ENCODE results near the gene NRARP. TPM values are rescaled to one million over a fixed set of nuclear protein-coding genes. Genes with fewer than 3 reads are reported as not detected.

NRARP gene
- polyA plus RNA-seq, 1 experiment = 0.22 TPM

GRCh38 chr9:137320555-137321384 lies 18.7 kb upstream of the NRARP start:
- CTCF ChIA-PET = no interaction called here
- Histone ChIP-seq H3K9me3 (ENCODE audit: control insufficient read depth, insufficient read depth, low read length) (peaks cover 9% of the 10 kb centered on the region; the same call in 1 of the 2 replicates), H3K4me3 (ENCODE audit: low read depth, low read length) (no peak overlapping the region), H3K27ac (ENCODE audit: low read depth, low read length) (no peak overlapping the region), H3K27me3 (ENCODE audit: control insufficient read depth, insufficient read depth, low read length) (no peaks in the 10 kb centered on the region)
- POLR2A ChIA-PET = no interaction called here
- DNase-seq (ENCODE audit: low read depth, low spot score) = no peak
- no peak for TF ChIP-seq CTCF (IDR thresholded peaks at IDR 0.05; ENCODE audit: low read depth, low read length)

GRCh38 chr9:137319739-137320551 lies 17.9 kb upstream of the NRARP start:
- DNase-seq (ENCODE audit: low read depth, low spot score) = no peak
- Histone ChIP-seq H3K9me3 (ENCODE audit: control insufficient read depth, insufficient read depth, low read length) (peaks cover 9% of the 10 kb centered on the region; the same call in 1 of the 2 replicates), H3K4me3 (ENCODE audit: low read depth, low read length) (no peak overlapping the region), H3K27ac (ENCODE audit: low read depth, low read length) (no peak overlapping the region), H3K27me3 (ENCODE audit: control insufficient read depth, insufficient read depth, low read length) (no peaks in the 10 kb centered on the region)
- ChIA-PET POLR2A (no interaction called here), CTCF (no interaction called here)
- no peak for TF ChIP-seq CTCF (IDR thresholded peaks at IDR 0.05; ENCODE audit: low read depth, low read length)

GRCh38 chr9:137319011-137319738 lies 17.1 kb upstream of the NRARP start:
- Histone ChIP-seq H3K4me3 (ENCODE audit: low read depth, low read length) (no peak overlapping the region), H3K27me3 (ENCODE audit: control insufficient read depth, insufficient read depth, low read length) (no peaks in the 10 kb centered on the region), H3K9me3 (ENCODE audit: control insufficient read depth, insufficient read depth, low read length) (peaks cover 9% of the 10 kb centered on the region; the same call in 1 of the 2 replicates), H3K27ac (ENCODE audit: low read depth, low read length) (no peak overlapping the region)
- no peak for TF ChIP-seq CTCF (IDR thresholded peaks at IDR 0.05; ENCODE audit: low read depth, low read length)
- CTCF ChIA-PET = no interaction called here
- DNase-seq (ENCODE audit: low read depth, low spot score) = no peak
- POLR2A ChIA-PET = no interaction called here

GRCh38 chr9:137318602-137319001 lies 16.5 kb upstream of the NRARP start:
- no peak for DNase-seq (ENCODE audit: low read depth, low spot score)
- ChIA-PET CTCF (no interaction called here), POLR2A (no interaction called here)

More at GRCh38 chr9:137318602-137319001, 16.5 kb upstream of the NRARP start:
- no peak overlapping the region for H3K4me3 ChIP-seq (ENCODE audit: low read depth, low read length)
- H3K9me3 ChIP-seq (ENCODE audit: control insufficient read depth, insufficient read depth, low read length) = peaks cover 9% of the 10 kb centered on the region; the same call in 1 of the 2 replicates
- H3K27me3 ChIP-seq (ENCODE audit: control insufficient read depth, insufficient read depth, low read length) = no peaks in the 10 kb centered on the region
- TF ChIP-seq CTCF (IDR thresholded peaks at IDR 0.05; ENCODE audit: low read depth, low read length) = no peak
- H3K27ac ChIP-seq (ENCODE audit: low read depth, low read length) = no peak overlapping the region

All from AG04450 (cell line).